Lower leg skin (tissue), 4 donors: ENCODE data around the gene ANTXR1. TPM values are rescaled to one million over a fixed set of nuclear protein-coding genes. Genes with fewer than 3 reads are reported as not detected.

Source experiments
- DNase-seq, 2 donors: peaks; one replicate each; pipeline ENCODE4 v3.0.0-alpha.2; 2019; ENCODE audit warnings: low spot score in 2 of 2
- H3K4me3 ChIP-seq: fragments of 200-600 bp; sonication (generic); 2 replicates; pipeline ENCODE4 v1.5.1; 2017; ENCODE audit warnings: mild to moderate bottlenecking, low read depth; ENCODE audit not compliant: poor library complexity, severe bottlenecking
- POLR2A ChIP-seq, 2 donors: fragments of 450-650 bp; IDR thresholded peaks; one replicate each; pipeline ENCODE4 v1.6.1; 2016 to 2017; ENCODE audit warnings: antibody characterized with exemption in 2 of 2, mild to moderate bottlenecking in 1 of 2, moderate library complexity in 1 of 2
- WGBS, 2 donors: methylation state at CpG; one replicate each; pipeline ENCODE4 v1.1.5; 2018; 5-methylcytosine and 5-hydroxymethylcytosine counted together
- intact Hi-C: fragments of 100-400 bp; cut with DNase I; formaldehyde crosslinking; loops from one replicate; pipeline ENCODE4 v1.15.0; 2023; ENCODE audit warnings: low total_unique reads
- total RNA-seq, 4 donors: library from RNA; depleted of rRNA; stranded (reverse); fragments of >200 nt; gene quantifications; one replicate each; pipeline ENCODE4 v1.1.0, GENCODE V29; 2016
- TF ChIP-seq, protein P1 (sequence below), 3 donors: fragments of 450-650 bp; IDR thresholded peaks; one replicate each; pipeline ENCODE4 v1.5.1; 2016; ENCODE audit warnings: antibody characterized with exemption in 3 of 3, mild to moderate bottlenecking in 3 of 3, moderate library complexity in 2 of 3

The ANTXR1 gene
- total RNA-seq, 4 donors from 2014 or later = 43.3 to 56.7 (median 52.7) TPM

DNA sequence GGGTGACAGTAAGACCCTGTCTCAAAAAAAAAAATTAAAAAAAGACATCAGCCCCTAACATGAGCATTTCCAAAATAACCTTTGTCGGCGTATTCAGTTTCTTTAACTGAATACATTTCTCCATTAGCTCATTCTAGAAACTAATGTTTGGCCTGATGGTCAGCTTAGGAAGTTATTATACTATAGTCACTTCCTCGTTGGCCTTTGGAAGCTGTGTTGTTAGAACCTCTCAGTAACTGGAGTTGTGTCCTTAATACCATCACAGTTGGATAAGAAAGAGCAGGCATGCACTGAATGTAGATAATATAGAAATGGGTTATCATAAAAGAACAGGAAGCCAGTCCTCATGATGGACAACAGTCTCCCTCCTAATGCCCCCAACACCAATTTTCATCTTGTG lies 112.8 kb downstream of the ANTXR1 start:
- H3K4me3 ChIP-seq = no peak overlapping the region
- 78 to 84% methylated on average over 3 of the region's 3 CpGs for WGBS, 2 donors
- intact Hi-C loops = loop anchor here (5.0 kb wide), 1 partner anchor 524 kb away; no protein-coding TSS in a partner anchor
- TF ChIP-seq, protein P1, sequence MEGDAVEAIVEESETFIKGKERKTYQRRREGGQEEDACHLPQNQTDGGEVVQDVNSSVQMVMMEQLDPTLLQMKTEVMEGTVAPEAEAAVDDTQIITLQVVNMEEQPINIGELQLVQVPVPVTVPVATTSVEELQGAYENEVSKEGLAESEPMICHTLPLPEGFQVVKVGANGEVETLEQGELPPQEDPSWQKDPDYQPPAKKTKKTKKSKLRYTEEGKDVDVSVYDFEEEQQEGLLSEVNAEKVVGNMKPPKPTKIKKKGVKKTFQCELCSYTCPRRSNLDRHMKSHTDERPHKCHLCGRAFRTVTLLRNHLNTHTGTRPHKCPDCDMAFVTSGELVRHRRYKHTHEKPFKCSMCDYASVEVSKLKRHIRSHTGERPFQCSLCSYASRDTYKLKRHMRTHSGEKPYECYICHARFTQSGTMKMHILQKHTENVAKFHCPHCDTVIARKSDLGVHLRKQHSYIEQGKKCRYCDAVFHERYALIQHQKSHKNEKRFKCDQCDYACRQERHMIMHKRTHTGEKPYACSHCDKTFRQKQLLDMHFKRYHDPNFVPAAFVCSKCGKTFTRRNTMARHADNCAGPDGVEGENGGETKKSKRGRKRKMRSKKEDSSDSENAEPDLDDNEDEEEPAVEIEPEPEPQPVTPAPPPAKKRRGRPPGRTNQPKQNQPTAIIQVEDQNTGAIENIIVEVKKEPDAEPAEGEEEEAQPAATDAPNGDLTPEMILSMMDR (IDR thresholded peaks at IDR 0.05) = no peak
- no peak for TF ChIP-seq POLR2A (IDR thresholded peaks at IDR 0.05)
- no peak for DNase-seq

DNA sequence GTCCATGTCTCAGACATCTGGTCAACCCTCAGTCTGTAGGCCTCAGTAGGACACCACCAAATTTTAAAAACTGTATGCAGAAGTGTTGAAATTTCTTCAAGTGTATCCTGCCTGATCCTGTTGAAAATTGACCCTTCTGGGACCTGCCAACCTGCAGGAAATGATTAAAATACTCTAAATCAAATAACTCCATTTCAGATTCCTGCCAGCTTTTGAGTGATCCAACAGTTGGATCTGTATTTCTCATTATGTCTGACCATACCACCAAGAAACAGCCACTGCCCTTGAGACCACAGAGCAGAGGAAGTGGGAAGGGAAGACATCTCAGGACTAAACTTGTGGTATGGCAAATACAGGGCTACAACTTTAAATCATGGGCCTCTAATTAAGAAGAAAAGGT lies 113.4 kb downstream of the ANTXR1 start:
- no peak for DNase-seq
- intact Hi-C loops = loop anchor here (5.0 kb wide), 1 partner anchor 524 kb away; no protein-coding TSS in a partner anchor
- no peak overlapping the region for H3K4me3 ChIP-seq
- TF ChIP-seq, protein P1 (IDR thresholded peaks at IDR 0.05) = no peak
- no peak for TF ChIP-seq POLR2A (IDR thresholded peaks at IDR 0.05)

DNA sequence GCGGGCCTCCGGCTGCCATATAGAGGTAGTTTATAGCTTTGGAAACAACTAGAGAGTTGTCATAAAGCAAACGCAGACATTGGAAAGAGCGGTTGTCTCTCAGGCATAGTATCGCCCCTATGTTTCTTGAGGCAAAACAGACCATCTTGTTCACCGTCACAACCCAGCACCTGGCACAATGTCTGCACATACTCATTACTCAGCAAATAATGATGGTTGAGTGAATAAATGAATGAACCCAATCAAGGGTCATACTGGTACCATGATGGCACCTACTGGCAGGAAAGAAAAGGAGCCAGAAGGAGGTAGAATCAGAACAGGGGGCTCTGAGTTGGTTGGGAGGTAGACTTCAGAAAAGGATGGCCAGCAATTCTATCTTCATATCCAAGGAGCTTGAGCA lies 118.5 kb downstream of the ANTXR1 start:
- H3K4me3 ChIP-seq = no peak overlapping the region
- intact Hi-C loops = no loop called here
- no peak for TF ChIP-seq POLR2A (IDR thresholded peaks at IDR 0.05)
- TF ChIP-seq, protein P1 (IDR thresholded peaks at IDR 0.05) = no peak
- 96 to 99% methylated on average over 6 of the region's 6 CpGs for WGBS, 2 donors
- no peak for DNase-seq

DNA sequence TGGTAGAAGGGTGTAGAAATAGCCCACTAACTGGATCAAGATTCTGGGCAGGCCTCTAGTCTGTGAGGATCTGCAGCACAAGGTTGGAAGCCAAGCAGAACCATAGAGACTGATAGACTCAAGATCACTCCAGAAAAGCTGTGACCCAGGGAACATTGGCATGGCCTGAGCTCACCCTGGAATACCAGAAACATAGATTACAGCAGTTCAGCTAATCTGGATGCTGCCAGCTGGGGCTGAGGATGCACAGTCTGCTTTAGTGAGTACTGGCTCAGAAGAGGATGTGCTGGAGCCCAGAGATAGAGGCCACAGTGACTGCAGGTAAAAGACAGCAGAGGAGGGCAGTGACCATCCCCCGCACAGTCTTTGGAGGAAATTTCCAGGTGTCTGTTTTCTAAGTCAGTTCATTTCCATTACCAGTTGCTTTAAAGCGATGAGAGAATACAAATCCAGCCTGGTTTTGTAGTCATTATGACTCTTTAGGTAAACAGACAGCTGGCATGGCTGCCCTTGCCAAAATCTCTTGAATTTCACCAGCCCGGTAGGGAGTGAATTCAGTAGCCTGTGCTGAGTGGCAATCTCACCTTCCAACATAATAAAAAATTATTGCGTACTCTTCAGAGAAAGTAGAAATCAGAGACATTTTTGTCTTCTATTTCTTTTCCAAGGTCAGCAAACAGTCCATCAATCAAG lies 119.2 kb downstream of the ANTXR1 start:
- WGBS, 2 donors = 87 to 88% methylated on average over 4 of the region's 4 CpGs
- DNase-seq = no peak
- no peak overlapping the region for H3K4me3 ChIP-seq
- intact Hi-C loops = no loop called here
- TF ChIP-seq, protein P1 (IDR thresholded peaks at IDR 0.05) = no peak
- TF ChIP-seq POLR2A (IDR thresholded peaks at IDR 0.05) = no peak

DNA sequence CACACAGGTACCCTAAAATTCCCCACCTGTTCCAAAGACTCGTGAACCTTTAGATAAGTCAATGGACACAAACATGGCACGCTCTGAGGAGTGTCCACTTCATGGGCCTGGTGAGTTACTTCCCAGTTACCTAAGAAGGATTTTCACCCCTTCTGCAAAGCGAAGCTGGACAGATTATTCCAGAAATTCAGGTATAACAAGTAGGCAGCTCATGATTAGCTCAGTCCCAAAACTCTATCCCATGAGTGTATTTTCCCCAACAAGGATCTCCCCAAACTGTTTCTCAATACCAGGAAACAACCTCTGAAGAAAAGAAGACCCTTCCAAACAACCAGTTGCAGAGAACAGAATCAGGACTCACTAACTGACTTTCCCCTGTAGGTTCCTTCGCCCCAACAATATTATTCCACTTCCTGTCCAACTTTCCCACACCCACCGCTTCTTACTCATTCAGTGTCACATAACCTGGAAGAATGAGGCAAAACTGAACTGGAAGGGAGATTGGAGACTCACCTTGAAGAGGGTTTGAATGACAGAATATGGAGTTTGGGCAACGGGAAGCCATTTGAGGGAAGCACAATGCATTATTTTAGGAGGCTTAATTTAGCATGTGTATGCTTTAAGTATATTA lies 120.1 kb downstream of the ANTXR1 start:
- 89 to 93% methylated on average over 6 of the region's 6 CpGs for WGBS, 2 donors
- H3K4me3 ChIP-seq = no peak overlapping the region
- intact Hi-C loops = no loop called here
- TF ChIP-seq, protein P1 (IDR thresholded peaks at IDR 0.05) = no peak
- TF ChIP-seq POLR2A (IDR thresholded peaks at IDR 0.05) = no peak
- no peak for DNase-seq
